KBM-7 (cell line): ENCODE measurements around the gene ZC3H12D.
"Not testable (repeated sequence)": the region's sequence is repeated elsewhere in the genome, so short reads cannot be mapped to it uniquely, and the experiment has no call there.

Source experiments
- DNase-seq: peaks from one replicate; pipeline ENCODE4 v3.0.0-alpha.2; 2015
- in situ Hi-C: fragments of 300-500 bp; cut with MboI; formaldehyde crosslinking; loops from 2 replicates; pipeline ENCODE4 v1.14.3; 2020; ENCODE audit warnings: low sequenced_read_pairs, low pct_unique_long_range_greater_than_20kb, mixed read lengths

Gene ZC3H12D

DNA sequence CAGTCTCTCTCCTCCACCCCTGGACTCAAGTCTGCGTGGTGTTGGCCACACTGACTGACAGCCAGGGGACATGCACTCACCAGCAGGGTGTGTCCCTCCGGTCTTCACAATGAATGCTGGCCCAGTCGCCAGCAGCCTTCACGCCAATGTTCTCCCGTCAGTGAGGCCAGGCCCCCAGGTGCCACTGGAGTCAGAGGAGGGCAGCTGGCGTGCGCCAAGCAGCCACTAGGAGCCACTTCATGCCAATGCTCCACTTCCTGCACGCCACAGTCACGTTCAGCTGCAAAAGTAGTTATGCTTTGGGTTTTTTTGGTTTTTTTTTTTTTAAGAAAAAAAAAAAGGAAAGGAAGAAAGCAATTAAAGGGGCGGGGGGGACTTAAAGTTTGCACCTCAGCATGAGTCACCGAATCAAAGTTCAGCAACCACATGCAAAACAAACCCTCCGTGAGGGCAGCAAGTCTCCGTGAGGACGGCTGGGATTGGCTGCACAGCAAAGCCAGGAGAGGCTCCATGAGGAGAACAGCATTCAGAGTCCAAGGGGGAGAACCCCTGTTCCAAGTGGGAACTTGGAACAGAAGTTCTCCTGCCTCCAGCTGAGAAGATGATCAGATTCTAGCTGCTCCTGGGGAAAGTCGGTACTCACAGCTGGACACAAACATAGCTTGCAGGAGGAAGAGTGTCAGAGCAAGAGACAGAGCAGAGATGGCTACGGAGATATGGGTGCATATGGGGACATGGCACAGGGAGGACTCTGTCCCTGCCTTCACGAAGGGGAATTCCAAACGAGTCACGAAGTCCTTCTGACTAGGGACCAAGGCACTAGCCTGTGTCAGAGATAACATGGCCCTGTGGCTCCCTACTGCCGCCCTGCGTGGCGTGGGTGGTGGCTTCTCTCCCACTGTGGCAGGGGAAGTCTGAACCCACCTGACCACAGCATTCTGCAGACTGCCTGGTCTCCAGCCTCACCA, at the start of gene ZC3H12D:
TSS of gene ZC3H12D (minus strand) at position 282 of the 968 bp plus-strand sequence. CDS start 10,471 bp downstream, outside the sequence.
- in situ Hi-C loops, result no loop called here
- peak; percentile 93 for DNase-seq

DNA sequence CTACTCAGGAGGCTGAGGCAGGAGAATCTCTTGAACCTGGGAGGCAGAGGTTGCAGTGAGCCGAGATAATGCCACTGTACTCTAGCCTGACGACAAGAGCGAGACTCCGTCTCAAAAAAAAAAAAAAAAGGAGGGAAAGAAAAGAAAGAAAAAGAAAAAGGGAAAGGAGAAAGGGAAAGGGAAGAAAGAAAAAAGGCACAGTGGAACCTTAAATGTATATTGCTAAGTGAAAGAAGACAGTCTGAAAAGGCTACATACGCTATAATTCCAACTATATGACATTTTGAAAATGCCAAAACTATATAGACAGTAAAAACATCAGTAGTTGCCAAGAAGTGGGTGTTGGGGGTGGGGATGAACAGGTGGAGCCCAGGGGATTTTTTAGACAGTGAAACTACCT, 44.8 kb upstream of the ZC3H12D start:
- no peak for DNase-seq
- in situ Hi-C loops, result no loop called here

DNA sequence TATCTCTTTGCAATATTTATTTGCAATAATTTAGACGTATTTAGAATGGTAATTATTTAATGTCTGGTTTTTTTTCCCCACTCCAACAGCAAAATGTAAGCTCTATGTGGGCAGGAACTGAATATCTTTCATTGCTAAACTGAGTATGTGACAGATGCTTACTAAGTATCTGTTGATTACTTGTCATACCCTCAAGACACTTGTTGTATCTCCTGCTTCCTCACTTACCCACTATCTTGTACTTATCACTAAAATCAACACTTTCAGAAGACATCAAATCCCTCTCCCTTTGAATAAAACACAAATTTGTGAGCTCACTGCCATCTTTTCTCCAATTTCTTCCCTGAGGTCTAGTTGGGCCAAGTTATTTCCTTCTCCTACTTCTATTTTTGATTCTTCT, 30.7 kb upstream of the ZC3H12D start:
- in situ Hi-C loops, result no loop called here
- DNase-seq, result no peak

DNA sequence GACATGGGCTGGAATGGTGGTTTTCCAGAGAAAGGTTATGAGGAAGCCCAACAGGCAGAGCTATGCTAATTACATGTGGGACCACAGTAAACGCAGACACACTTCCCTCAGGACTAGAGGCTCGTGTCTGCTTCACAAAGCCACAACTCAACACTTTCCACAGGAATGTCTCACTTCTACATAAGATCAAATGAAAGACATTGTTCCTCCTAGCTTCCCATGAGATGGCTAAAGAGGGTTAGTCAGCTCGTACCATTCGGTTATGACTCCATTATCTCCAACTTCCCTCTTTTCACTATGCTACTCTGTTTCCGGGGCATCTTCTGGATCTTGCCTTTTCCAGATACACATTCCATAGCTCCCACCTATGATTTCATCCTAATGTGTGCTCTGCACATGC, 29.1 kb upstream of the ZC3H12D start:
- in situ Hi-C loops, result no loop called here

DNA sequence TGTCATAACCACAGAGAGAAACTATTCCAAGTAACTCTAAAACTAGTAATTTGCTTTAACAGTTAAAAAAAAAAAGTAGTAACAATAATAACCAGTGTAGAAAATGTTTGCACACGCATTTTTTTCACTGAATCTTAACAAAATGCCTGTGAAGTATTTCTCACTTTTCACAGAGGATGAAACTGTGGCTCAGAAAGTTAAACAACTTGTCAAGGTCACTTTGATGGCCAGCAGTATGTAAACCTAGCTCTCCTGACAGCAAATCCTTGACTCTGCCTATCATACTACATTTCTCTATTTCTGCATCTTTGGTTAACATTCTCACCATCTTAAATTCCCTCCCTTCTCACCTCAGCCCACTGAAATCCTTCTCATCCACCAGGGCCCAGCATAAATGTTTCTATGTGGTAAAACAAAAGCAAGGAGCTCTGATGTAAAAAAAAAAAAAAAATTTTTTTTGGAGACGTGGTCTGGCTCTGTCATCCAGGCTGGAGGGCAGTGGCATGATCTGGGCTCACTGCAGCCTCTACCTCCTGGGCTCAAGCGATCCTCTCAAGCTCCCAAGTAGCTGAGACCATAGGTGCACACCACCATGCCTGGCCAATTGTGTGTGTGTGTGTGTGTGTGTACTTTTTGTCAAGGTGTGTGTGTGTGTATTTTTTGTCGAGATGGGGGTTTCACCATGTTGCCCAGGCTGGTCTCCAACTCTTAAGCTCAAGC, 26.1 kb upstream of the ZC3H12D start:
- in situ Hi-C loops, result no loop called here

More for the DNA sequence above, 29.1 kb upstream of the ZC3H12D start:
- DNase-seq, result peak; percentile 34

DNA sequence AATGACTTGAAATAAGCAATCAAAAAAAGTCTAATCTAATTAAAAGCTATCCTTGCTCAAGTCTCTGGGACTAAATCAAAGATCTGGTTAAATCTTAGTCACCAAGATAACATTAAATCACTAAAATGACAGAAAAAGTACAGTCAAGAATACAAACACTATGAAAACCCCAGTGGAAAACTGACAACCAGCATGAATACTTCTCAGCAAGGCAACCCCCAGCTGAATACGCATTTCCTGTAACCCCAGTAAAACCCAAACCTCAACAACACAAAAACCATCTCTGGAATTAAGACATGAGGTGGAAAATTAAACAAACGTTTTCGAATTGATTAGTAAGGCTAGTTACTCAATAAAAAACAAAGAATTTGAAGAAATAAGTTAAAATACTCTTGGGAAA, 23.7 kb upstream of the ZC3H12D start:
- in situ Hi-C loops, result no loop called here

More for the DNA sequence above, 26.1 kb upstream of the ZC3H12D start:
- DNase-seq, result no peak

DNA sequence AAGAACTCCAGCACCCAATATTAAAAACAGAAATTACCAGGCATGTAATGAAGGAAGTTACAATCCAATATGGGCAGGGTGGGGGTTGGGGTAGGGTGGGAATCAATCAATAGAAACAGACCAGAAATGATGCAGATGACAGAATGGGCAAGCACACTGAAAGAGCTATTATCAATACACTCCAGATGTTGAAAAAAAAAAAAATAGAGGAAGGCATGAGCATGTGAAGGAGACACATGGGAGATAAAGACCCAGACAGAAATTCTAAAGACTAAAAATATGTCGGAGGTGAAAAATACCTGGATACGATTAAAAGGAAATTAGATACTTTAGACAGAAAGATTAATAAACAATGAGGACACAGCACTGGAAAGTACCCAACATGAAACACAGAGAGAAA, 19.1 kb upstream of the ZC3H12D start:
- in situ Hi-C loops, result no loop called here
- no peak for DNase-seq

More for the DNA sequence above, 23.7 kb upstream of the ZC3H12D start:
- DNase-seq, result no peak

DNA sequence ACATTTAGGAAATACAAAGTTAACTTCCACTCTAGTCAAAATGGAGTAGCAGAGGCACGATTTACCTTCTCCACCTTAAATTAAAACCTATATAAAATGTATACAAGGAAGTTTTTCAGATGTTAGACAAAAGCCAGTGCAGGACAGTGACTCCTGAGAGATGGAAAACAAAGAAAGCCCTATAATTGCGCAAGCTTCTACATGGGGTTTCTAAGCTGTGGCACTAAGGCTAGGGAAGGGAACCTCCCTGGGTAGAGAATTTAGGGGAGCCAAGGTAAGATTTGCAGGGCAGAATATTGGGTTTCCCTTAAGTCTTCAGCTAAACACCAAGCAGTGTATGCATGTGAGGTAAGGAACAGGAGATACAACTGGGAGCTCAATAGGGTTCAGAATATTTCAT, 18.5 kb upstream of the ZC3H12D start:
- DNase-seq, result no peak
- in situ Hi-C loops, result no loop called here

DNA sequence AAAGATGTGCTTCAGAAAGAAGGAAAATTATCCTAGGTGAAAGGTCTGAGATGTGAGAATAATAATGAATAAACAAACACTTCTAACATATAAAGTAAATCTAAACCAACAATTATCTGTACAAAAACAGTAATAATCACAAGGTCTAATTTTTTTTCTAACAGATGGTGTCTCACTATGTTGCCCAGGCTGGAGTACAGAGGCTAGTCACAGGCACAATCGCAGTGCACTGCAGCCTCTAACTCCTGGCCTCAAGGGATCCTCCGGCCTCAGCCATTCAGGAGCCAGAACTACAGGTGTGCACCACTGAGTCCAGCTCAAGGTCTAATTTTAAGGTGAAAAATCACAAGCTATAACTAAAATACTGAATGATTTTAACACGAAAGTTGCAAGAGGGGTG, 17.0 kb upstream of the ZC3H12D start:
- in situ Hi-C loops, result no loop called here
- DNase-seq, result no peak

DNA sequence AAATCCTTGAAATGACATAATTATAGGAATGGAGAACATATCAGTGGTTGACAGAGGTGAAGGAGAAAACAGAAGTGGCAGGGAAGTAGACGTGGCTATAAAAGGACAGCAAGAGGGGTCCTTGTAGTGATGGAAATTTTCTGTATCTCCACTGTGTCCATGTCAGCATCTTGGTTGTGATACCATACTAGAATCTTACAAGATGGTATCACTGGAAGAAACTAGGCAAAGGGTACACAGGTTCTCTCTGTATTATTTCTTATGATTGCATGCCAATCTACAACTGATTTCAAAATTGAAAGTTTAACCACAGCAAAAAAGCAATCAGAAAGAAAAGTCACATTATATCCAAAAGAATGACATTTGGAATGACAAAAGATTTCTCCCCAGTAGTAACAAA, 16.4 kb upstream of the ZC3H12D start:
- in situ Hi-C loops, result no loop called here
- no peak for DNase-seq

DNA sequence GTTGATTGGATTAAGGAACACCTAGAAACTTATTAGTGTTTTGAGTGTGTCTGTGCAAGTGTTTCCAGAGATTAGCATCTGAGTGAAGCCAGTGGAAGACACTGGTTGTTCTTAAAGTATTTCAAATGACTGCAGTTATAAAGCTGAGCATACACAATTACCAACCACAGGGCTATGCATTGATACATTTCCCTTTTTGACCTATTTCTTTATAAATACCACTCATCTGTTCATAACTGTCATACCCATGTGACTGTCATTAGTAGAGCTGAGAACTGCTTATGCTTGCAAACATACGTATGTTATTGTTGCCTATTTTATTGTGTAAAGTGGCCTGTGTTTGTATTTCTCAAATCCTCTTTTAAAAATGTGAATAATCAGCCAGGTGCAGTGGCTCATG, 15.3 kb upstream of the ZC3H12D start:
- in situ Hi-C loops, result no loop called here
- no peak for DNase-seq

DNA sequence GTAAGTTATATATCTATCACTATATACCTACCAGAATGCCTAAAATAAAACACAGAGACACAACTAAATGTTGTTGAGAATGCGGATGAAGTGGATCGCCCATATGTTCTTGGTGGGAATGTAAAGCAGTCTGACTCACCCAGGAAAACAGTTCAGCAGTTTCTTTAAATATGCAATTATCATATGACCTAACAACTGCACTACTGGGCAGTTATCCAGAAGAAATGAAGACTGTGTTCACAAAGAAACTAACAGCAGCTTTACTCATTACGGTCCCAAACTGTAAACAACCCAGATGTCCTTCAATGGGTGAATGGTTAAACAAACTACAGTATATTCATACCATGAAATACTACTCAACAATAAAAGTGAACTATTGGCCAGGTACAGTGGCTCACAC, 14.3 kb upstream of the ZC3H12D start:
- DNase-seq, result no peak
- in situ Hi-C loops, result no loop called here

DNA sequence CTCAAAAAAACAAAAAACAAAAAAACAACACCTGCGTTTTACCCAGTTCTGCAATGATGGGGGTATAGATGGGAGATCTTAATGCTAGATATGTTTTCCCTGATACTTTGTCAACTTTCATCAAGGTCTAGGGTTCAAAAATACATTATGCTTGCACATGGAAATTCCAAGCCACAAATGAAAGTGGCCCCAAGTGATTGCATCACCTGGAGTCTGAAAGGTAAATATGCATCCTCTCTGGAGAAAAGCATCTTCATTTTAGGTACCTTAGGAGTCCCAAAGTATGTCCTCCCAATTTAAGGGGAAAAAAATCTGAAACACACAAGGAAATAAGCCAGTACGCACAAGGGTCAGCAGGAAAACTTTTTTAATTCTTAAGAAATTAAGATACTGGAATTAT, 12.6 kb upstream of the ZC3H12D start:
- no peak for DNase-seq
- in situ Hi-C loops, result no loop called here

DNA sequence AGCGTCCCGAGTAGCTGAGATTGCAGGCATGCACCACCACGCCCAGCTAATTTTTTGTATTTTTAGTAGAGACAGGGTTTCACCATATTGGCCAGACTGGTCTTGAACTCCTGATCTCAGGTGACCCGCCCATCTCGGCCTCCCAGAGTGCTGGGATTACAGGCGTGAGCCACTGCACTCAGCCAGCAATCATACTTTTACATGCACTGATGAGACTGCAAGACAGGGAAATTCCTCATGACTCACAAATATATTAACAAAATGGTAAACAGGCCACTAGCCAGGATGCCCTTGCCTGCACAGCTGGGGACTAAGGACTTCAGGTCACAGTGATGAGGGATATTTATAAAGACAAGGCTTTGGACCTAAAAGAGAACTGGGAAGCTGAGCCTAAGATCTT, 11.8 kb upstream of the ZC3H12D start:
- DNase-seq, in situ Hi-C loops: not testable (repeated sequence)

DNA sequence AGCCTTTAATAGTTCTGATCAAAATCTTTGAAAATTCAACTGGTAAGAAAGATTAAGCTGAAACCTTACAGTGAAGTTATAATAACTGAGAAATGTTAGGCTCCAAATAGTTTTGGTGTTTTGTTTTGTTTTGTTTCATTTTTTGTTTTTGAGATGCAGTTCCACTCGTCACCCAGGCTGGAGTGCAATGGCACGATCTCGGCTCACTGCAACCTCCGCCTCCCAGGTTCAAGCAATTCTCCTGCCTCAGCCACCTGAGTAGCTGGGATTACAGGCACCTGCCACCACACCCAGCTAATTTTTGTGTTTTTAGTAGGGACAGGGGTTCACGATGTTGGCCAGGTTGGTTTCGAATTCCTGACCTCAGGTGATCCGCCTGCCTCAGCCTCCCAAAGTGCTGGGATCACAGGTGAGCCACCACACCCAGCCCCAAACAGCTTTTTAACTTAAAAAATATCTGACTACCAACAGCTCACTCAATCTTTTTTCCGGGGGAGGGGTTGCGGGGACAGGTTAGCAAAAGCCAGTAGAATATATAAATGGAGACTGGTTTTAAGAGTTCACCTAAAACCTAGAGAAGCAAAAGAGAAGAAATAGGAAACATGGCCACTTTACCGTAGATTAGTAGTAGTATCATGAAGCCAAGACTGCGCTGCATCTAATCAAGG, 10.7 kb upstream of the ZC3H12D start:
- DNase-seq, in situ Hi-C loops: not testable (repeated sequence)

DNA sequence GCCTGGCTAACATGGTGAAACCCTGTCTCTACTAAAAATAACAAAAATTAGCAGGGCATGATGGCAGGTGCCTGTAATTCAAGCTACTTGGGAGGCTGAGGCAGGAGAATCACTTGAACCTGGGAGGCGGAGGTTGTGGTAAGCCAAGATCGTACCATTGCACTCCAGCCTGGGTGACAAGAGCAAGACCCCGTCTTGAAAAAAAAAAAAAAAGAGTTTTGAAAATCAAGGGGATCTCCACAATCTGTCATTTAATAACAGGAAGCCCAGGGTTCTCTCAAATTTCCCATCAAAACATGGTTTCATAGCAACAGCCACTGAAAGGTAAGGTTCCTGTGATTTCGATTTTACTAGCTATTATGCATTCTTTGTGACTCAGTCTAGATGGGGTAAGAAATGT, 10.0 kb upstream of the ZC3H12D start:
- in situ Hi-C loops, DNase-seq: not testable (repeated sequence)

DNA sequence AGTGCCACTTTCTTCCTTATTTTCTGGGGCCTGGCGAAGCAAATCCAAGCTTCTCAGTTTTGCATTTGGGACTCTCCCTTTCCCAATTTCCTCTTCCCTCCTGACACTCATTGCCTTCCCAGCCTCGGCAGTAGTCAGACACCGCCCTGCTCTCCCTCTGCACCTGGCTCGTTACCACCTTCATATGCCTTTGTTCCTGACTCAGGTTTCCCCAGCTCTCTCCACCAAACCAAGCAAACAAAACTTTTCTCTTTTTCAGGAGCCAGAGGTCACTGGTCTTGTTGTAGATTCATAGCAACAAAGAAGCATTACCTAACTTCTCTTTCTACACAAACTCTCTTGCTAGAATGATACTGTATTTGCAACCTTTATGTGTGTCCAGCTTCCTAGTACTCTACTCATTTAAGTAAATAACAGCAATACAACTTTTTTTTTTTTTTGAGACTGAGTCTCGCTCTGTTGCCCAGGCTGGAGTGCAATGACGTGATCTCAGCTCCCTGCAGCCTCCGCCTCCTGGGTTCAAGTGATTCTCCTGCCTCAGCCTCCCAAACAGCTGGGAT, 9.0 kb upstream of the ZC3H12D start:
- in situ Hi-C loops, result no loop called here
- DNase-seq, result no peak

DNA sequence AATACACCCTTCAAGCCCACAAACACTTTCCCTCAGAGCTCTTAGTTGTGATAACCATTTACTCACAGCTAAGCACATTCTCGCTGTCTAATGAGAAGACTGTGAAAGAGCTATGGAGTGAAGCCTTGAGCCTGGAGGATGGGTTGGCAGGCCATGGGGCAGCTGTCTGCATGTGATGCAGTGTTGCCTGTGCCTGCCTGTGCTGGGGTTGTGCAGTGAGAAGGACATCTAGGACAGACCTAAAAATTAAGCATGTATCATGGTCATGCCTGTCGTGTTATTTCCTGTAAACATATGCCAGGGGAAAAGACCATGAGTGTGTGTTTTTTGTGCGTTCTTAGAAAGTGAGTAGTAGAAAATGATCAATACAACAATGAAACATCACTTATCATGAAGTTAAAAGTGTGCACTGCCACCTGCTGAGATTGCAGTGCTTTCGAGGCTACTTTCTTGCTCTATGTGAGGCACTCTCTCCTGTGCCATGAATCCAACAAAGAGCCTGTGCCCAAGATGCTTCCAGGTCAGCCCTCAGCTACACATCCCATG, 8.1 kb upstream of the ZC3H12D start:
- no peak for DNase-seq
- in situ Hi-C loops, result no loop called here

DNA sequence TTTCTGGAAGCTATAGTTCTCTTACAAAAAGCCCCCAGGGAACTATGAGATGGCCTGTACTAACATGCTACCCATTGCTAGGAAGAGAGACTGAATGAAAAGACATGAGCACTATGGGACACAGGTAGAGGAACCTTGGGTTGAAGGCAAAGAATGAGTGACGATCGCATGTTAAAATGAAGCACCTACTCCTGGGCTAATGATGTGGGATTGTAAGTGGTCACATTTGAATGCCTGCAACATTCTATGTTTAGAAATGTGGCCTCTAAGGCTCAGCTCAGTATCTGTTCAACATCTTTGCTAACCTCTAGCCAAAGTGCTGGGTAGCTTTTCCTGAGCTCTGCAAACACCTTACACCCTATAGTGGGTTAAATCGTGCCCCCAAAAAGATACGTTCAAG, 5.2 kb upstream of the ZC3H12D start:
- in situ Hi-C loops, result no loop called here
- no peak for DNase-seq
